Neural cell (in vitro differentiated cells): ENCODE results near the gene ADGRG1.

ENCODE experiments used
- EZH2 ChIP-seq: fragments of 200-600, 300-800 bp; shearing (Covaris generic), sonication (generic); IDR thresholded peaks from 2 replicates; pipeline ENCODE4 v1.6.1; 2014; ENCODE audit warnings: antibody characterized with exemption, low read length, borderline replicate concordance, mild to moderate bottlenecking; ENCODE audit not compliant: insufficient read depth, poor library complexity, severe bottlenecking
- POLR2AphosphoS5 ChIP-seq: IDR thresholded peaks from 2 replicates; pipeline ENCODE4 v1.6.1; 2012
- RAD21 ChIP-seq: fragments of 450-650 bp; conservative IDR thresholded peaks from 2 replicates; pipeline ENCODE4 v1.6.1; 2014; ENCODE audit warnings: antibody characterized with exemption, mild to moderate bottlenecking, moderate library complexity
- TF ChIP-seq, protein P1 (sequence below): fragments of 450-650 bp; IDR thresholded peaks from 2 replicates; pipeline ENCODE4 v1.5.1; 2014; ENCODE audit warnings: antibody characterized with exemption, mild to moderate bottlenecking, moderate library complexity; ENCODE audit not compliant: poor library complexity, severe bottlenecking

DNA sequence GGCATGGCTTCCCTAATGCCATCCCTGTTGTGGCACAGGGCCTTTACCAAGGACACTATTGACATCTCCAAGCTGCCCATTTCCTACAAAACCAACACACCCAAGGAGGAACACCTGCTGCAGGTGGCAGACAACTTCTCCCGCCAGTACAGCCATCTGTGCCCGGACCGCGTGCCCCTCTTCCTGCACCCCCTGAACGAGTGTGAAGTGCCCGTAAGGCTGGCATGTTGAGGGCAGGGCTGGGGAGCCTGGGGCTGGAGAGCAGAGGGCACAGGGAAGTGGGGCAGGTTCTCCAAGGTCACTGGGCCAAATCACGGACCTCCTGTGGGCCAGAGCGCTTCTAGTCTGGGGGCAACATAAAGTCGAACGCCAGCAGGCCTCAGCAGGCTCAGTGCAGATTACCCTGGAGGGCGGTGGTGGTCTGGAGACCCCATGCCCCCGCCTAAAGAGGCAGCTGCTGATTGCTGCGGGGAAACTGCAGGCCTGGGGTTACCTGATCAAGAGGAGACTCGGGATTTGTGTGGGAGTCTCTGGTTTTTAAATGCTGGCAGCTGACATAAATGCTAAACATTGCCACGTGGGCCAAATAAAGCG is 70.5 kb downstream of the ADGRG1 start:
- TF ChIP-seq, protein P1, sequence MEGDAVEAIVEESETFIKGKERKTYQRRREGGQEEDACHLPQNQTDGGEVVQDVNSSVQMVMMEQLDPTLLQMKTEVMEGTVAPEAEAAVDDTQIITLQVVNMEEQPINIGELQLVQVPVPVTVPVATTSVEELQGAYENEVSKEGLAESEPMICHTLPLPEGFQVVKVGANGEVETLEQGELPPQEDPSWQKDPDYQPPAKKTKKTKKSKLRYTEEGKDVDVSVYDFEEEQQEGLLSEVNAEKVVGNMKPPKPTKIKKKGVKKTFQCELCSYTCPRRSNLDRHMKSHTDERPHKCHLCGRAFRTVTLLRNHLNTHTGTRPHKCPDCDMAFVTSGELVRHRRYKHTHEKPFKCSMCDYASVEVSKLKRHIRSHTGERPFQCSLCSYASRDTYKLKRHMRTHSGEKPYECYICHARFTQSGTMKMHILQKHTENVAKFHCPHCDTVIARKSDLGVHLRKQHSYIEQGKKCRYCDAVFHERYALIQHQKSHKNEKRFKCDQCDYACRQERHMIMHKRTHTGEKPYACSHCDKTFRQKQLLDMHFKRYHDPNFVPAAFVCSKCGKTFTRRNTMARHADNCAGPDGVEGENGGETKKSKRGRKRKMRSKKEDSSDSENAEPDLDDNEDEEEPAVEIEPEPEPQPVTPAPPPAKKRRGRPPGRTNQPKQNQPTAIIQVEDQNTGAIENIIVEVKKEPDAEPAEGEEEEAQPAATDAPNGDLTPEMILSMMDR: no peak
- TF ChIP-seq POLR2AphosphoS5 (no peak), RAD21 (no peak), EZH2 (no peak)
